Adrenal gland (tissue), 5 donors: ENCODE measurements around the gene HSFX3.

Experiments used
- POLR2A ChIP-seq, 2 donors: fragments of 450-650 bp; IDR thresholded peaks; one replicate each; pipeline ENCODE4 v1.6.1; 2017; ENCODE audit warnings: antibody characterized with exemption in 2 of 2, mild to moderate bottlenecking in 2 of 2, moderate library complexity in 1 of 2
- TF ChIP-seq, protein P1 (sequence below), 6 experiments: fragments of 450-650 bp in 4 of 6; fragments of 200-600 bp in 2 of 6; sonication (generic) in 1 of 6; IDR thresholded peaks; 1 replicate in 5 of 6; 2 replicates in 1 of 6; pipeline versions ENCODE4 v1.5.1 to v1.8.0; 2016 to 2021; ENCODE audit warnings: antibody characterized with exemption in 6 of 6, mild to moderate bottlenecking in 2 of 6, moderate library complexity in 1 of 6
- donor health status: DM: no; HTN: no; CAD: no.

DNA sequence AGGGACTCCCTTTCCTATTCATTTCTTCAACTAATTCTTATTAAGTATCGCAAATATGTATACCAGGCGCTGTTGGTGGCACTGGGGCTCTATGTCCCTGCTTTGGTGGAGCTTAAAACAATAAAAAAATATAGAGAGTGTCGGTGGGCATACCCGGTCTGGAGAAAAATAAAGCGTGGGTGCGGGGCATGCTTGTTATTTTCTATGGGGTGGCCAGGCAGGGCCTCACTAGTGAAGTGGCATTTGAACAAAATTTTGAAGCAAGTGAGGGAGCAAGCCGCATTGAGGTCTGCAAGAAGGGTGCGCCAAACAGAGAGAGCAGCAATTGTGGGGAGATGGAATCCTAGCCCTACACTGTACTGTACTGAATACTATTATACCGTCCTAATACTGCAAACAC, 44.1 kb downstream of the HSFX3 start:
- TF ChIP-seq, protein P1, sequence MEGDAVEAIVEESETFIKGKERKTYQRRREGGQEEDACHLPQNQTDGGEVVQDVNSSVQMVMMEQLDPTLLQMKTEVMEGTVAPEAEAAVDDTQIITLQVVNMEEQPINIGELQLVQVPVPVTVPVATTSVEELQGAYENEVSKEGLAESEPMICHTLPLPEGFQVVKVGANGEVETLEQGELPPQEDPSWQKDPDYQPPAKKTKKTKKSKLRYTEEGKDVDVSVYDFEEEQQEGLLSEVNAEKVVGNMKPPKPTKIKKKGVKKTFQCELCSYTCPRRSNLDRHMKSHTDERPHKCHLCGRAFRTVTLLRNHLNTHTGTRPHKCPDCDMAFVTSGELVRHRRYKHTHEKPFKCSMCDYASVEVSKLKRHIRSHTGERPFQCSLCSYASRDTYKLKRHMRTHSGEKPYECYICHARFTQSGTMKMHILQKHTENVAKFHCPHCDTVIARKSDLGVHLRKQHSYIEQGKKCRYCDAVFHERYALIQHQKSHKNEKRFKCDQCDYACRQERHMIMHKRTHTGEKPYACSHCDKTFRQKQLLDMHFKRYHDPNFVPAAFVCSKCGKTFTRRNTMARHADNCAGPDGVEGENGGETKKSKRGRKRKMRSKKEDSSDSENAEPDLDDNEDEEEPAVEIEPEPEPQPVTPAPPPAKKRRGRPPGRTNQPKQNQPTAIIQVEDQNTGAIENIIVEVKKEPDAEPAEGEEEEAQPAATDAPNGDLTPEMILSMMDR (IDR thresholded peaks at IDR 0.05) = no peak
- TF ChIP-seq POLR2A (IDR thresholded peaks at IDR 0.05) = no peak
